T-helper 17 cell (primary cell): Measurements from ENCODE around the gene KMT2C. TPM values are rescaled to one million over a fixed set of nuclear protein-coding genes. Genes with fewer than 3 reads are reported as not detected.
A peak's percentile ranks its signal among the peaks of the same experiment; 100 is the strongest.
"Not testable (repeated sequence)": the region's sequence is repeated elsewhere in the genome, so short reads cannot be mapped to it uniquely, and the experiment has no call there.

Experiments
- ATAC-seq: fragments of 150-1000 bp; cut with Tn5 transposase; 2 replicates; pipeline ENCODE4 v1.10.0; 2021; ENCODE audit warnings: mild to moderate bottlenecking, moderate library complexity
- DNase-seq, 3 donors: peaks; one replicate each; pipeline versions ENCODE4 v3.0.0 to v3.0.0-alpha.2; 2020 to 2021
- H3K9me3 ChIP-seq: one replicate; pipeline ENCODE4 v1.7.0; 2013; ENCODE audit warnings: low read length, mild to moderate bottlenecking; ENCODE audit not compliant: control insufficient read depth, poor library complexity, severe bottlenecking
- H3K27ac Mint-ChIP-seq: one replicate; pipeline ENCODE4 v1.8.0; 2022; ENCODE audit warnings: mild to moderate bottlenecking, moderate library complexity, mixed read lengths
- H3K27me3 Mint-ChIP-seq: one replicate; pipeline ENCODE4 v1.8.0; 2022; ENCODE audit warnings: mixed read lengths
- H3K36me3 Mint-ChIP-seq: one replicate; pipeline ENCODE4 v1.8.0; 2022; ENCODE audit warnings: low read depth, mixed read lengths
- H3K4me1 Mint-ChIP-seq: one replicate; pipeline ENCODE4 v1.8.0; 2022; ENCODE audit warnings: mild to moderate bottlenecking, mixed read lengths
- H3K4me3 Mint-ChIP-seq: one replicate; pipeline ENCODE4 v1.8.0; 2022; ENCODE audit warnings: mild to moderate bottlenecking, moderate library complexity, mixed read lengths
- total RNA-seq, 4 donors: library from RNA in 2 of 4; stranded (reverse) in 2 of 4; gene quantifications; one replicate each; pipeline ENCODE4 v1.2.3 and lab custom pipeline; 2022 to 2026

Gene KMT2C
- total RNA-seq, 2 donors from 2014 or later: 151 to 154 TPM

- H3K27ac Mint-ChIP-seq, DNase-seq, H3K9me3 ChIP-seq, H3K4me3 Mint-ChIP-seq, ATAC-seq, H3K27me3 Mint-ChIP-seq: not testable (repeated sequence)
- peaks cover 21% of the 10 kb centered on the region for H3K36me3 Mint-ChIP-seq
- H3K4me1 Mint-ChIP-seq: peaks cover 22% of the 10 kb centered on the region
These were observed 84.1 kb downstream of the KMT2C start for GRCh38 chr7:152351747-152352146.

GRCh38 chr7:152351168-152351567 lies 84.6 kb downstream of the KMT2C start:
- peaks cover 21% of the 10 kb centered on the region for H3K36me3 Mint-ChIP-seq

GRCh38 chr7:152347888-152348287 lies 87.9 kb downstream of the KMT2C start:
- ATAC-seq: no peak
- H3K9me3 ChIP-seq: no peaks in the 10 kb centered on the region
- peaks cover 11% of the 10 kb centered on the region for H3K36me3 Mint-ChIP-seq
- DNase-seq: no peak
- H3K27me3 Mint-ChIP-seq: no peaks in the 10 kb centered on the region
- peaks cover 24% of the 10 kb centered on the region for H3K4me1 Mint-ChIP-seq
- H3K4me3 Mint-ChIP-seq: no peak overlapping the region
- no peak overlapping the region for H3K27ac Mint-ChIP-seq

More at GRCh38 chr7:152351168-152351567, 84.6 kb downstream of the KMT2C start:
- no peak overlapping the region for H3K4me3 Mint-ChIP-seq
- H3K27me3 Mint-ChIP-seq: no peaks in the 10 kb centered on the region
- DNase-seq (no peak), ATAC-seq (no peak)
- peaks cover 22% of the 10 kb centered on the region for H3K4me1 Mint-ChIP-seq
- H3K27ac Mint-ChIP-seq: no peak overlapping the region
- H3K9me3 ChIP-seq: no peaks in the 10 kb centered on the region

GRCh38 chr7:152344253-152344652 lies 91.5 kb downstream of the KMT2C start:
- H3K9me3 ChIP-seq: no peaks in the 10 kb centered on the region
- H3K4me3 Mint-ChIP-seq: no peak overlapping the region
- ATAC-seq: peak; percentile 74
- H3K27me3 Mint-ChIP-seq: no peaks in the 10 kb centered on the region
- H3K4me1 Mint-ChIP-seq: peaks cover 28% of the 10 kb centered on the region
- H3K27ac Mint-ChIP-seq: peak overlapping the region; percentile 1
- peaks cover 8% of the 10 kb centered on the region for H3K36me3 Mint-ChIP-seq
- DNase-seq: no peak

DNA sequence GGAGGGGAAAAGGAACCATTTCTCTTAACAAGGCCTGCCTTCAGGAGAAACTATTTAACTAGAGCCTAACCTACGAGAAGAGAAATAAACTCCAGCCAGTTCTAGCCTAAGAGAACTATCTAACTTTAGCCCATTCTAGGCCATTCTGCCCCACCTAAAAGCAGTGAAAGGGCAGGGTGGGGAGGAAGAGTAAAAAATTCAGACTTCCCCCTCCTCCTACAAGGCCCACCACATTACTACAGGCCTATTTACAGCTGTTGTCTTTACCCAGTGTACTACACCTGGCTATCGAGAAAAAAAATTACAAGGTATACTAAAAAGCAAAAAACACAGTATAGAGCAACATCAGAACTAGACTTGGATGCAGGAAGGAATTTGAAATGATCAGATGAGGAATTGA lies 93.0 kb downstream of the KMT2C start:
- Mint-ChIP-seq H3K4me3 (no peak overlapping the region), H3K4me1 (peaks cover 28% of the 10 kb centered on the region), H3K27me3 (no peaks in the 10 kb centered on the region), H3K36me3 (peaks cover 4% of the 10 kb centered on the region), H3K27ac (peak overlapping the region; percentile 65)
- DNase-seq (no peak), ATAC-seq (no peak)
- H3K9me3 ChIP-seq: no peaks in the 10 kb centered on the region

GRCh38 chr7:152341914-152342236 lies 93.9 kb downstream of the KMT2C start:
- no peaks in the 10 kb centered on the region for H3K9me3 ChIP-seq
- ATAC-seq: no peak
- H3K27me3 Mint-ChIP-seq: no peaks in the 10 kb centered on the region
- no peak overlapping the region for H3K27ac Mint-ChIP-seq
- DNase-seq: no peak
- no peak overlapping the region for H3K4me3 Mint-ChIP-seq
- H3K4me1 Mint-ChIP-seq: peaks cover 33% of the 10 kb centered on the region
- H3K36me3 Mint-ChIP-seq: peaks cover 4% of the 10 kb centered on the region

GRCh38 chr7:152341039-152341913 lies 94.5 kb downstream of the KMT2C start:
- no peak for DNase-seq

GRCh38 chr7:152340161-152340560 lies 95.6 kb downstream of the KMT2C start:
- no peak overlapping the region for H3K27ac Mint-ChIP-seq
- no peak overlapping the region for H3K4me3 Mint-ChIP-seq
- ATAC-seq: no peak
- peaks cover 2% of the 10 kb centered on the region for H3K36me3 Mint-ChIP-seq
- DNase-seq: no peak
- no peaks in the 10 kb centered on the region for H3K9me3 ChIP-seq
- H3K4me1 Mint-ChIP-seq: peaks cover 44% of the 10 kb centered on the region
- H3K27me3 Mint-ChIP-seq: no peaks in the 10 kb centered on the region

More at GRCh38 chr7:152341039-152341913, 94.5 kb downstream of the KMT2C start:
- H3K9me3 ChIP-seq: no peaks in the 10 kb centered on the region
- Mint-ChIP-seq H3K4me1 (peaks cover 38% of the 10 kb centered on the region), H3K27ac (peak overlapping the region; percentile 56), H3K36me3 (peaks cover 2% of the 10 kb centered on the region), H3K27me3 (no peaks in the 10 kb centered on the region), H3K4me3 (peak overlapping the region; percentile 33)
- no peak for ATAC-seq

DNA sequence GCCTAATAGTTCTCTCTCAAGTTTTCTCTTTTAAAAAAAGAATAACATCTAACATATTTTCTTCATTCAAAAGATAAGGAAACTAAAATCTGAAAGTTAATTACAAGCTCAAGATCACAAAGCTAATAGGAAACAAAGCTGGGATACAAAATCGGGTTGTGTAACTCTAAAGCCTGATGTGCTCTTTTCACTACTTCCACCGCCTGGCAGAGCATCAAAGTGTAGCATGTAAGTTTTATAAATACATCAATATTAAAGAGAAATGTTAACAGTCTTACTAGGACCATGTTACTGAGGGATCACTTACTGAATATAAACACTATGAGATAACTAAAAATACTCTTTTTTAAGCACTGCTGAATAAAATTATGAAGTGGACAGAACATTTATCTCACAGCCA lies 97.2 kb downstream of the KMT2C start:
- Mint-ChIP-seq H3K36me3 (no peaks in the 10 kb centered on the region), H3K4me3 (no peak overlapping the region), H3K27ac (no peak overlapping the region), H3K4me1 (peaks cover 39% of the 10 kb centered on the region), H3K27me3 (no peaks in the 10 kb centered on the region)
- no peak for DNase-seq
- no peaks in the 10 kb centered on the region for H3K9me3 ChIP-seq
- no peak for ATAC-seq

DNA sequence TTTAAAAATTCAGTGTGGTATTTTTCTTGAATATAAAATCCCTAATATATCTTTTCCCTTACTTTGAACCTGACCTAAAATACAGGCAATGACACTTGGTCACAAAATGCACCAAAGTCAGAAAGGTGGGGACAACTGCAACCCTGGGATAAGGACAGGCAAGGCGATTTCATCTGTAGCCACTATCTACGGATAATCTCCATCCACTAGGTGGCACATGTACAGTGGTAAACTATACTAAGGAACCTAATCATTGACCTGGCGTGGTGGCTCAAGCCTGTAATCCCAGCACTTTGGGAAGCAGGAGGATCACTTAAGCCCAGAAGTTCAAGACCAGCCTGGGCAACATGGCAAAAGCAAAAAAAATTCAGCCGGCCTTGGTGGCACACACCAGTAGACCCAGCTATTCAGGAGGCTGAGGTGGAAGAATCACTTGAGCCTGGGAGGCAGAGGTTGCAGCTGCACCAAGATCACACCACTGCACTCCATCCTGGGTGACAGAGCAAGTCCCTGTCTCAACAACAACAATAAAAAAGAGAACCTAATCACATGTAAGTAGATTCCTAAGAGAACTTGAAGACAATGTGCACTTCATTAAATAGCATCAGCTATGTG lies 98.9 kb downstream of the KMT2C start:
- Mint-ChIP-seq H3K27ac (peak overlapping the region; percentile 74), H3K27me3 (no peaks in the 10 kb centered on the region), H3K4me3 (peak overlapping the region; percentile 82), H3K36me3 (no peaks in the 10 kb centered on the region), H3K4me1 (peaks cover 45% of the 10 kb centered on the region)
- DNase-seq (no peak), ATAC-seq (peak; percentile 78)
- no peaks in the 10 kb centered on the region for H3K9me3 ChIP-seq

DNA sequence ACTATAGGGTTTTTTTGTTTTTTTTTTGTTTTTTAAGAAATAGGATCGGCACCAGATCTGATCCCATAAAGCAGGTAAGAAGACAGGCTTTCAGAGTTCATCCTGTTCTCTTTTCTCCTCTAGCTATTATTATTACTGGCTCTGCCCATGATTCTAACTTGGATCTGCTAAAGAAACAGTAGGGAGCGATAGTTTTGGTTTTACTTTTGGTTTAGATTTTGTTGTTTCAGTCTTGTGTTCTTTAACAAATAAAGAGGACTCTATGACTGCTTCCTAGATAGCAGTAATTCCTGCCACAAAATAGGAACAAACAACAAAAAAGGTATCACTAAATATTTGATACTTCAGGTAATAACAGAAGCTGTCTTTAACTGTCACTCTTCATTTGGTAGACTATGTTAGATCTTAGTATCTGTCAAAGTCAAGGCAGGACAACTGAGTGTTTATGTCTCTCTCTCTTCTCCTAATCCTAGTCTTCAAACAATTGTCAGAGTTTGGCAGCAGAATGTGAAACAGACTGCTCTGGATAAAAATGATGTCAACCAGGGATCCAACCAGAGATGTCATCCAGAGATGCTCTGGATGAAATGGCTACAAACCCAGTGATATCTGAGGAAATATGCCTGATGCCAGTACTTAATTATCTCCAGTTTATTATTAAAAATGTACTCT lies 99.8 kb downstream of the KMT2C start:
- DNase-seq (no peak), ATAC-seq (peak; percentile 52)
- Mint-ChIP-seq H3K27ac (peak overlapping the region; percentile 74), H3K4me1 (peaks cover 41% of the 10 kb centered on the region), H3K36me3 (no peaks in the 10 kb centered on the region), H3K4me3 (peak overlapping the region; percentile 82), H3K27me3 (no peaks in the 10 kb centered on the region)
- no peaks in the 10 kb centered on the region for H3K9me3 ChIP-seq

DNA sequence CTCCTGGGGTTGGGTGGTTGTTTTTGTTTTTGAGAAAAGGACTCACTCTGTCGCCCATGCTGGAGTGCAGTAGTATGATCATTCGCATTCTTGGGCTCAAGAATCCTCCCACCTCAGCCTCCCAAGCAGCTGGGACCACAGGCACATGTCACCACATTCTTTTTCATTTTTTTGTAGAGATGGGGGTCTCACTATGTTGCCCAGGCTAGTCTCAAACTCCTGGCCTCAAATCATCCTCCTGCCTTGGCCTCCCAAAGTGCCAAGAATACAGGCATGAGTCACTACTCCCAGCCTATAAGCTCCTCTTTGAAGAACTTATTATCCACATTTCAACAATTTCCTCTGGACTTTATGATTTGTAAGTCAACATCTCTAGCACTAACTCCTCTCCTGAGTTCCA lies 102.7 kb downstream of the KMT2C start:
- no peaks in the 10 kb centered on the region for H3K9me3 ChIP-seq
- Mint-ChIP-seq H3K27ac (peak overlapping the region; percentile 57), H3K36me3 (peaks cover 12% of the 10 kb centered on the region), H3K4me3 (no peak overlapping the region), H3K4me1 (peaks cover 55% of the 10 kb centered on the region), H3K27me3 (no peaks in the 10 kb centered on the region)
- no peak for DNase-seq
- no peak for ATAC-seq

GRCh38 chr7:152330827-152331226 lies 105.0 kb downstream of the KMT2C start:
- H3K36me3 Mint-ChIP-seq: peaks cover 12% of the 10 kb centered on the region
- H3K27ac Mint-ChIP-seq: no peak overlapping the region
- H3K27me3 Mint-ChIP-seq: no peaks in the 10 kb centered on the region
- H3K4me1 Mint-ChIP-seq: peaks cover 39% of the 10 kb centered on the region
- ATAC-seq: no peak
- DNase-seq: no peak
- no peaks in the 10 kb centered on the region for H3K9me3 ChIP-seq
- no peak overlapping the region for H3K4me3 Mint-ChIP-seq
